Prostate gland (tissue), 2 donors: ENCODE measurements around the gene OLFM2. TPM values are rescaled to one million over a fixed set of nuclear protein-coding genes. Genes with fewer than 3 reads are reported as not detected.

Experiments
- DNase-seq: peaks from one replicate; pipeline ENCODE4 v3.0.0-alpha.2; 2019; ENCODE audit warnings: low spot score
- H3K27ac ChIP-seq, 2 donors: fragments of 200-600 bp; sonication (generic); 2 replicates each; pipeline ENCODE4 v1.5.1; 2017 to 2019
- H3K27me3 ChIP-seq: fragments of 200-600 bp; sonication (generic); replicated peaks from 2 replicates; pipeline ENCODE4 v1.5.1; 2019; ENCODE audit not compliant: insufficient read depth
- H3K36me3 ChIP-seq, 2 donors: fragments of 200-600 bp; sonication (generic); 1 replicate in 1 of 2; 2 replicates in 1 of 2; pipeline versions ENCODE4 v1.5.1 to v1.8.1; 2017 to 2019
- H3K4me1 ChIP-seq: fragments of 200-600 bp; sonication (generic); replicated peaks from 2 replicates; pipeline ENCODE4 v1.5.1; 2019
- H3K4me3 ChIP-seq, 2 donors: fragments of 200-600 bp; sonication (generic); 2 replicates each; pipeline ENCODE4 v1.5.1; 2017 to 2019
- H3K9me3 ChIP-seq: fragments of 200-600 bp; sonication (generic); 2 replicates; pipeline ENCODE4 v1.5.1; 2017
- CTCF ChIP-seq, 4 experiments: fragments of 200-600 bp in 2 of 4; fragments of 450-650 bp in 2 of 4; sonication (generic) in 2 of 4; IDR thresholded peaks; 1 replicate in 3 of 4; 2 replicates in 1 of 4; pipeline ENCODE4 v1.5.1; 2016 to 2019; ENCODE audit warnings: antibody characterized with exemption in 4 of 4, mild to moderate bottlenecking in 2 of 4, moderate library complexity in 2 of 4
- POLR2A ChIP-seq: fragments of 450-650 bp; IDR thresholded peaks from one replicate; pipeline ENCODE4 v1.6.1; 2016; ENCODE audit warnings: antibody characterized with exemption, mild to moderate bottlenecking
- POLR2AphosphoS5 ChIP-seq: sonication (generic); formaldehyde crosslinking; IDR thresholded peaks from one replicate; pipeline ENCODE4 v1.6.1; 2017; ENCODE audit warnings: antibody characterized with exemption
- WGBS: methylation state at CpG from one replicate; pipeline ENCODE4 v1.1.5; 2018; 5-methylcytosine and 5-hydroxymethylcytosine counted together
- intact Hi-C: fragments of 100-400 bp; cut with DNase I; formaldehyde crosslinking; loops from one replicate; pipeline ENCODE4 v1.14.2; 2022
- total RNA-seq, 2 donors: library from RNA; depleted of rRNA; stranded (reverse); fragments of >200 nt; gene quantifications; one replicate each; pipeline ENCODE4 v1.1.0, GENCODE V29; 2016

Gene OLFM2
- total RNA-seq, 2 donors from 2014 or later = 10.6 to 19.5 TPM

- H3K9me3 ChIP-seq = no peaks in the 10 kb centered on the region
- no peak for TF ChIP-seq POLR2AphosphoS5
- no peak for TF ChIP-seq POLR2A
- no peak for TF ChIP-seq CTCF (IDR thresholded peaks at IDR 0.05)
- no peaks in the 10 kb centered on the region for H3K4me1 ChIP-seq
- DNase-seq = no peak
- no peak overlapping the region for H3K27ac ChIP-seq
- intact Hi-C loops = no loop called here
- H3K27me3 ChIP-seq = no peaks in the 10 kb centered on the region
- H3K4me3 ChIP-seq = no peak overlapping the region
- WGBS = 87% methylated on average over 11 of the region's 11 CpGs
- H3K36me3 ChIP-seq = no peaks in the 10 kb centered on the region
These were observed 57.7 kb downstream of the OLFM2 start for GRCh38 chr19:9878511-9879196.

- intact Hi-C loops = no loop called here
- no peak overlapping the region for H3K27ac ChIP-seq
These were observed 58.4 kb downstream of the OLFM2 start for GRCh38 chr19:9877780-9878510.

GRCh38 chr19:9875796-9876195, 60.5 kb downstream of the OLFM2 start:
- no peak overlapping the region for H3K4me3 ChIP-seq
- H3K27me3 ChIP-seq = no peaks in the 10 kb centered on the region
- no peaks in the 10 kb centered on the region for H3K4me1 ChIP-seq
- 87% methylated on average over 5 of the region's 5 CpGs for WGBS
- no peak for DNase-seq
- no peaks in the 10 kb centered on the region for H3K9me3 ChIP-seq
- H3K36me3 ChIP-seq = no peaks in the 10 kb centered on the region
- TF ChIP-seq POLR2A = no peak
- TF ChIP-seq POLR2AphosphoS5 = no peak
- no peak for TF ChIP-seq CTCF (IDR thresholded peaks at IDR 0.05)
- H3K27ac ChIP-seq = no peak overlapping the region
- intact Hi-C loops = no loop called here

More at GRCh38 chr19:9877780-9878510, 58.4 kb downstream of the OLFM2 start:
- H3K27me3 ChIP-seq = no peaks in the 10 kb centered on the region
- no peak for TF ChIP-seq POLR2A
- no peak for TF ChIP-seq CTCF (IDR thresholded peaks at IDR 0.05)
- TF ChIP-seq POLR2AphosphoS5 = no peak
- no peak for DNase-seq
- H3K9me3 ChIP-seq = no peaks in the 10 kb centered on the region
- H3K4me1 ChIP-seq = no peaks in the 10 kb centered on the region
- no peaks in the 10 kb centered on the region for H3K36me3 ChIP-seq
- 92% methylated on average over 10 of the region's 10 CpGs for WGBS
- H3K4me3 ChIP-seq = no peak overlapping the region

- Histone ChIP-seq H3K9me3 (no peaks in the 10 kb centered on the region), H3K36me3 (no peaks in the 10 kb centered on the region), H3K27ac (no peak overlapping the region), H3K4me3 (no peak overlapping the region), H3K27me3 (no peaks in the 10 kb centered on the region), H3K4me1 (no peaks in the 10 kb centered on the region)
- intact Hi-C loops = no loop called here
- TF ChIP-seq POLR2AphosphoS5 = no peak
- TF ChIP-seq POLR2A = no peak
- TF ChIP-seq CTCF (IDR thresholded peaks at IDR 0.05) = no peak
- no peak for DNase-seq
- 72% methylated on average over 13 of the region's 13 CpGs for WGBS
These were observed 61.2 kb downstream of the OLFM2 start for GRCh38 chr19:9875031-9875627.
